T-helper 2 cell treated with Interferon-gamma antibody and Interleukin-4, amounts not matched to agents 5 μg/mL and 100 μg/mL, for 36 hours (primary cell): ENCODE measurements around the gene PPP1R1B.
A peak's percentile ranks its signal among the peaks of the same experiment; 100 is the strongest.

Experiments used
- DNase-seq: peaks from one replicate; pipeline ENCODE4 v3.0.0; 2021; ENCODE audit warnings: low spot score
- H3K27ac Mint-ChIP-seq: one replicate; pipeline ENCODE4 v1.8.0; 2021; ENCODE audit warnings: mild to moderate bottlenecking, mixed read lengths
- H3K27me3 Mint-ChIP-seq: one replicate; pipeline ENCODE4 v1.8.0; 2021; ENCODE audit warnings: low read depth, mixed read lengths
- H3K36me3 Mint-ChIP-seq: one replicate; pipeline ENCODE4 v1.8.0; 2021; ENCODE audit warnings: low read depth, mixed read lengths
- H3K4me1 Mint-ChIP-seq: one replicate; pipeline ENCODE4 v1.8.0; 2021; ENCODE audit warnings: low read depth, mixed read lengths
- H3K4me3 Mint-ChIP-seq: one replicate; pipeline ENCODE4 v1.8.0; 2022; ENCODE audit warnings: mild to moderate bottlenecking, moderate library complexity, mixed read lengths
- H3K9me3 Mint-ChIP-seq: one replicate; pipeline ENCODE4 v1.8.0; 2021; ENCODE audit warnings: mixed read lengths

PPP1R1B gene

DNA sequence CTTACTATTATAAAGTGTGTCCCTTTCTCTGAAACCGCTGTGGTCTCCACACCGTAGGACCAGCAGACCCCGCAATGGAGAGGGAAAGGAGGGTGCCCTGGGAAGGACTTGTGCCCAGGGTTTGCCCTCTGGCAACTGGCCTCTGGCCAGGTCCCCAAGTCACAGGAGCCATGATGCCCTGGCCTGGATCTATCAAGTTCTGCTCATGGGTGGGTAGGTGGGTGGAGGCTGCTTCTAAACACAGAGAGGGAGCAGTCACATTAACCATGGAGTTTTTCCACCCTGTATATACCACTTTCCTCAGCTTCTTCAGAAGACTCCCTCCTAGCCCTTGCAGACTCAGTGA is 9.7 kb upstream of the PPP1R1B start:
- Mint-ChIP-seq H3K9me3 (no peaks in the 10 kb centered on the region), H3K27me3 (peaks cover 54% of the 10 kb centered on the region), H3K4me1 (peaks cover 4% of the 10 kb centered on the region), H3K4me3 (peak overlapping the region; percentile 15), H3K36me3 (no peaks in the 10 kb centered on the region), H3K27ac (no peak overlapping the region)
- no peak for DNase-seq

DNA sequence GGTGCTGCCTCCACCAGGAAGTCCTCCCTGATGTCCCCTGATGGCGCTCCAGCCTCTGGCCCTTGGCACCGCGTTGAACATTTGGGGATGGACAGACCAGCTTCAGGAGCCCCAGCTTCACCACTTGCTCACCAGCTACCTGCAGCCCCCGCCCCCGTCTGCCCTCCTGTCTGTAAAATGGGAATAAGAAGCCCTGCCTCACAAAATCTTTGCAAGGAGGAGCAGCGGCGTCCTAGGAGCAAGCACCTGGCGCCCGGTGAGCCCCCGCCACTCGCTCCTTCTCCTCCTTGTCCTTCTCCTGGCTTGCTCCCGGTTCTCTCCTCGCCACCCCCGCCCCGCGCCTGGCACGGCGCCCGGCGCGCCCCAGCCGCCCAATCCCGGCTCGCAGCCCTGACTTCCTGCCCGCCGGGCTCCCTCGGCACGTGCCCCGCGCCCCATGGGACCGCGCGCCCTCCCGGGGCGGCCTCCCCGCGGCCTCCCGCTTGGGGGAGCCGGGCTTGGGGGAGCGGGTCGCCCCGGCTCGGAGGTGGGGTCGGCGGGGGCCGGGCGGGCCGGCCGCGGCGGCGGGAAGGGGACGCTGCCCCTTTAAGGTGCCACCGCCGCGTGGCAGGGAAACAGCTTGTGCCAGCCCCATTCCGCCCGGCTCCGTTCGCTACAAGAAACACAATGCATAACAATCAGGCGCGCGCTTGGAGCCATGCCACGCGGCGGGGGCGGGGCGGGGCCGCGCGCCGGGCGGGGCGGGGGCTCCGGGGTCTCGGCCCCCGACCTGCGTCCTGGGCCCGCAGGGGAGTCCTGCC is 9.1 kb upstream of the PPP1R1B start:
- peaks cover 54% of the 10 kb centered on the region for H3K27me3 Mint-ChIP-seq
- no peak overlapping the region for H3K27ac Mint-ChIP-seq

DNA sequence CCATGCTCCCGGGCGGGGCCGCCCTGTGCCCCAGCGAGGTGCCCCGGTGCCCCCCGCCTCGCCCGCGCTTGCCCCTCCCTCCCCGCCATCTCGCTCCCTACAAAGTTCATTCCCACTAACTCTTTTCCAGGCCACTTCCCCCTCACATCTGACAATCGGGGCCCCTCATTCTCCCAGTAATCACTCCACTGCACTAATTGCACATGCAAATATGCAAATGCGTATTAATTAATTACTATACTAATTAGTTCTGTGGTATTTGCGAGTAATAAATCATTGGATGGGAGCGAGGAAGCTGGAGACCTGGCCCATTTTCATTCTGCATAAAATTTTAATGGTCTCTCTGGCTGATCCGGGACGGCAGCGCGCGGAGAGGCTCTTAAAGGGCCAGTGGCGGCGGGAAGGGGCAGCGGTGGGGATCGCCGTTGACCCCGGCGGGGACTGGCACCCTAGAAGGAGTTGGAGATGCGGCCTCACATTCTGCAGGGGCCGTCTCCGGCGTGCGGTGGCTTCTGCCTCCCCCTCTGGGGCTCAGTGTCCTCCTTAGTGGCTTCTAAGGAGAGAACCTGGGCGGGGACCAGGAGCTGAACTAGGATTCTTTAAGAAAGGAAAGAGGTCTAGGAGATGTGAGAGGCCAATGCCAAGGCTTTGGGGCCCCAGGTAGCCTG is 8.4 kb upstream of the PPP1R1B start:
- H3K9me3 Mint-ChIP-seq = no peaks in the 10 kb centered on the region
- H3K4me1 Mint-ChIP-seq = peaks cover 10% of the 10 kb centered on the region
- peaks cover 55% of the 10 kb centered on the region for H3K27me3 Mint-ChIP-seq
- no peaks in the 10 kb centered on the region for H3K36me3 Mint-ChIP-seq
- peak overlapping the region; percentile 73 for H3K4me3 Mint-ChIP-seq
- no peak overlapping the region for H3K27ac Mint-ChIP-seq
- no peak for DNase-seq

More for the DNA sequence above, 9.1 kb upstream of the PPP1R1B start:
- peak; percentile 30 for DNase-seq
- Mint-ChIP-seq H3K4me3 (peak overlapping the region; percentile 73), H3K4me1 (peaks cover 8% of the 10 kb centered on the region), H3K36me3 (no peaks in the 10 kb centered on the region), H3K9me3 (no peaks in the 10 kb centered on the region)

DNA sequence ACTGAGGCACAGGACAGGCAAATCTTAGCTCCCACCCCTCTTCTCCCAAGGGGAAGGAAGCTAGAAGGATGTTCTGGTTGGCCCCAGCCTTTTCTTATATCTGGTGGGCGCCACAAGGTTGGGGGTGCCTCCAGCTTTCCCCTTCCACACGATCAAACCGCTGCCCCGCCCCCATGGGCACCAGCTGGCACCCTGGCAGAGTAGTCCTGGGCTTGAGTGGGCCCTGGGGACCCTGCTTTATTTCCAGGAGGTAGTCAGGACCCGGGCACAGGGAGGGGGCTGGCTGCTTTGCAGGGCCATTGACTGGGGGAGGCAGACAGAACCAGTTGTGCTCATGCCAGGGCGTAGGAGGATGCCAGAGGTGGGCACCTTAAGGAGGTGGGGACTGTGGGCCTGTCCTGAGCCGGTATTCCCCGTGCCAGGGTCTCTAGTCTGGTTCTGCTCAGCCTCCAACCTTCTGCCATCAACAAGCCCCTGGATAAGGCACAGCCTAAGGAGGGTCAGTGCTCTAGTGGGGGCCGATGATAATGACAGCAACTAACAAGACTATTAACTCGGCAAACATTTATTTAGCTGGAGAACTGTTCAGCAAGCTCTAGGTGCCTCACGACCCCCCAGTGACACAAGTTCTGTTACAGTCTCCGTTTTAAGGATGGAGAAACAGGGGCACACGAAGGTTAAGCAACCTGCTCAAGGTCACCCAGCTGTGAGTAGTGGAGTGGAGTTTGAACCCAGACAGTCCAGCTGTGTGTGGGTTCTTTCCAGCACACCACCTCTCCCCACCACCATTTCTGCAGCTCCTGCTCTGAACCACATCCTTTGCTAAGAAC is 7.6 kb upstream of the PPP1R1B start:
- Mint-ChIP-seq H3K36me3 (no peaks in the 10 kb centered on the region), H3K9me3 (no peaks in the 10 kb centered on the region), H3K4me3 (no peak overlapping the region), H3K27me3 (peaks cover 60% of the 10 kb centered on the region), H3K27ac (no peak overlapping the region), H3K4me1 (peaks cover 12% of the 10 kb centered on the region)
- no peak for DNase-seq

DNA sequence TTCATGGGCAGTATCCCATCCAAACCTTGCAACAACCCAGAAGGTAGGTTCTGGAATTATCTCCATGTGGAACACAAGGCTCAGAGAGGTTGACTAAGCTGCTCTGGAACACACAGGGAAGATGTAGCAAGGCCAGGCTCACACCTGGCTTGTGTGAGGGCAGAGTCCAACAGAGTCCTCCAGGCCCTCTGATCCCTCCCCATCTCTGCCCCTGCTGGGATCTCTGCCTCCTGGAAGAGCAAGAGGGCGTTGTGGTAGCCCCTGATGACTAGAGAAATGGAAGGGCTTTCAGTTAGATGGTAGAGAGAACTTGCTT is 7.0 kb upstream of the PPP1R1B start:
- H3K4me3 Mint-ChIP-seq = no peak overlapping the region
- peaks cover 59% of the 10 kb centered on the region for H3K27me3 Mint-ChIP-seq

DNA sequence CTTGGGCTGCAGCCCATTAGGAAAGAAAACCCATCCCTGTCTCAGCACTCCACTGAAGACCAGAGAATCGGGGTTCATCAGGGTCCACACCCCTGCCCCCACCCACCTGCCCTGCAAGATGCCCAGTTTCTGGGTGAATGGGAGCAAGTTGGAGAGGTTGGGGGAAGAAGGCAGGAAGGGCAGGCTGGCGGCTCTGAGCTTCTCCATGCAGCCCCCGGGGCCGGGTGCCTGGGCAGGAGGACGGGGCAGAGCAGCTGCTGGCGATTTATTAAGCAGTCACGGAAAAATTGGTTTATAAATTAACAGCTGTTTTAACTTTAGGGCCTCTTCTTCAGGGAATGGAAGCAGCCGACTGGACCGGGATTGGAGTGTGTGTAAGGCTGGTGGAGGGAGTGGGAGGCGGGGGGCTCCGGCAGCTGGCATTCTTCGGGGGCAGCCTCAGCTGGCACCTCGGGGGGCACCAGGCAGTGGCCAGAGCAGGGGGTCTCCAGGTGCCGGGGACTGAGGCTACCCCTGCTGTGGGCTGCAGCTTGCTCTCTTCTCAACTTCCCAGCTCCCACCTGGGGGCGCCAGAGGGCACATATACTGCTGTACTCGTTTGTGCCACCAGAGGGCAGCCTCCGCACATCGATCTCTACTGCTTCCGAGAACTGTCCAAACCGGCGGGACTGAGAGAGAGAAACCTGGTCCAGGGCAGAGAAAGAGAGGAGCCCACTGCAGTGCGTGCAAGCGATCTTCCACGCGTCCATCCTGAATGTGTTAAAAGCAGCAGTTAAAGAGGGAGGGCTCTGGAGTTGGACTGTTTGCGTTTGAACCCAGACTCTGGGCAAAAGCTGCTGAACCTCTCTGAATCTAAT is 5.0 kb upstream of the PPP1R1B start:
- peak overlapping the region; percentile 46 for H3K27ac Mint-ChIP-seq
- H3K9me3 Mint-ChIP-seq = no peaks in the 10 kb centered on the region
- H3K4me1 Mint-ChIP-seq = peaks cover 12% of the 10 kb centered on the region
- DNase-seq = peak; percentile 83
- H3K36me3 Mint-ChIP-seq = no peaks in the 10 kb centered on the region
- peak overlapping the region; percentile 77 for H3K4me3 Mint-ChIP-seq
- H3K27me3 Mint-ChIP-seq = peaks cover 60% of the 10 kb centered on the region

More for the DNA sequence above, 7.0 kb upstream of the PPP1R1B start:
- no peaks in the 10 kb centered on the region for H3K9me3 Mint-ChIP-seq
- H3K27ac Mint-ChIP-seq = no peak overlapping the region
- H3K4me1 Mint-ChIP-seq = peaks cover 12% of the 10 kb centered on the region
- DNase-seq = no peak
- H3K36me3 Mint-ChIP-seq = no peaks in the 10 kb centered on the region

DNA sequence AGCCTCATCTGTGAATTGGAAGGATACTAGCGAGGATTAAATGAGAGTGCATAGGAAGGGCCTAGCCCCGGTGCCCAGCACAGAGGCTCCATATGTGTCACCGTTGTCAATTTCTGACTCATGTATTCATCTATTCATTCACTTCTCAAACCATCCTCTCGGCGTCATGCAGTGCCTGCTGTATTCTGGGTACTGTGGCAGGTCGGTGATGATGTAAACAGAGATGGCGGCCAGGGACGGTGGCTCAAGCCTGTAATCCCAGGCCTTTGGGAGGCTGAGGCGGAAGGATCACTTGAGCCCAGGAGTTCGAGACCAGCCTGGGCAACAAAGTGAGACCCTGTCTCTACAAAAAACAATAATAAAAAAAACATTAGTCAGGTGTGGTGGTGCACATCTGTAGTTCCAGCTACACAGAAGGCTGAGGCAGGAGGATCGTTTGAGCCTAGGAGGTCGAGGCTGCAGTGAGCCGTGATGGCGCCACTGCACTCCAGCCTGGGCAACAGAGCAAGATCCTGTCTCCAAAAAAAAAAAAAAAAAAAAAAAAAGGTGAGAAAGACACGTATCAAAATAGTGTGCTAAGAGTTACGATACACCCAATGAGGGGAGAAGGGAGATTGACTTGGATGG is 4.3 kb upstream of the PPP1R1B start:
- peak overlapping the region; percentile 77 for H3K4me3 Mint-ChIP-seq
- H3K36me3 Mint-ChIP-seq = no peaks in the 10 kb centered on the region
- peaks cover 55% of the 10 kb centered on the region for H3K27me3 Mint-ChIP-seq
- peak overlapping the region; percentile 46 for H3K27ac Mint-ChIP-seq
- no peaks in the 10 kb centered on the region for H3K9me3 Mint-ChIP-seq
- DNase-seq = peak; percentile 40
- peaks cover 12% of the 10 kb centered on the region for H3K4me1 Mint-ChIP-seq

DNA sequence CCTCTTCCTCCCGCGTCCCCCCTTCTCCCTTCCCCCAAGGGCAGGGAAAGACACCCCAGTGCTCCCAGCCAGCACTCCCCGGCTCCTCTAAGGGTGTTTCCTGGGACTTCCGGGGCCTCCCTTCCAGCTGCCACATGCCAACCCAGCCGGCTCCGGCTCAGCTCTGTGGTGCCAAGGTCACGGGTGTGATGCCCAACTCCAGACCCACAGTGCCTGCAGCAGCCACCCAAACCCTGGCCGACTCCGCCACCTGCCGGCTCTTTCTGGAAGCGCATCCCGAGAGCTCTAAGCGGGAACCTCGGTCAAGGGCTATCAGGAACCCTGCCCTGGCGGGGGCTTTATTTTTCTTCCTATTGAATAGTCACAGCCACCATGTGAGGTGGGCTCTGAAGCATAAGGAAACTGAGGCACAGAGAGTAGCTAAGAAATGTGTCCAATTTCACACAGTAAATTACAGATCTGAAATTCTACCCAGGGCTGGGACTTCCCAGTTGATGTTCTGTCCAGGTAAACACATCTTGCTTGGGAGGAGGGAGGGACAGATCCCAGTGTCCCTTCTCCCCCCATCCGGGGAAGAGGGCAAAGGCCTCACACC is 3.3 kb upstream of the PPP1R1B start:
- H3K36me3 Mint-ChIP-seq = no peaks in the 10 kb centered on the region
- H3K27me3 Mint-ChIP-seq = peaks cover 59% of the 10 kb centered on the region
- H3K27ac Mint-ChIP-seq = no peak overlapping the region

DNA sequence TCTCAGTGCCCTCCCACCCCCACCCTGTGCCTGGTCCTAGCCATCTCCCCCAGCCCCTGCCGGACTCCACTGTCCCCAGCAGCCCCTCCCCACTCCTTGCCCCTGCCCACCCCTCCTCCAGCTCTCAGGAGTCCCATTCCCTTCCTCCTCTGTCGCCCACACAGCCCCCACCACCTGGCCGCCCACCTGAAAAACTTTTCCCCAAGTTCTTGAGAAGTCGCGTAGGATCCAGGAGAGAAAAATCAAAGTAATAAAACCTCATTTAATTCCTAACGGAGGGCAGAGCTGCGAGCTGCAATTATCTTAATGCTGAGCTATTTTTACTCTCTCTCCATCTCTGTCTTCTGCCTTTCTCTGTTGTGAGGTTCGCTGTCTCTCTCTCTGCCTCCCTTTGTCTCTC is 2.4 kb upstream of the PPP1R1B start:
- no peaks in the 10 kb centered on the region for H3K36me3 Mint-ChIP-seq

More for the DNA sequence above, 3.3 kb upstream of the PPP1R1B start:
- peak; percentile 76 for DNase-seq
- Mint-ChIP-seq H3K9me3 (no peaks in the 10 kb centered on the region), H3K4me1 (peaks cover 12% of the 10 kb centered on the region), H3K4me3 (no peak overlapping the region)

DNA sequence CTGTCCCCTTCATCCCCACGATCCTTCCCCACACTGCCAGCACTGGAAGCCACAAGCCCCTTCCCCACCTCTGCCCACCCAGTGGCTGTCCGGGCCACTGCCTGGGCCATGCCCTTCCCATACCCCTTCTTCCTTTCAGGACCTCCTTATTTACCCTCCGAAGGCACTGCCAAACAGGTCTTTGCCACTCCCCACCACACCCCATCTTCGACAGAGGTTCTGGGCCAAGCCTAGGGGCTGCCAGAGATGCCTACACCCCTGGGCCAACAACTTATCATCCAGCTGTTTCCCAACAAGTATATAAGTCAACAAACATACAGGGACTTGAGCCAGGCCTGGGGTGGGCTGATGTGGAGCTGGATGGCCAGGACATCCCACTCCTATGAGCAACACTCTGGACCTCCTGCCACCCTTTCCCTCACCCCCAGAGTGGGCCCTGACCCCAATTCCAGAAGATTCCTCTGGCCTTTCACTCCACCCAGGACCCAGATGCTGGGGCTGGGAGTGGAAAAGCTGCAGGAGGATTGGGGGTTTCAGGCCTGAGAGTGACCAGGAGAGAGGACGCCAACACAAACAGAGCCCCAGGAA is 1.5 kb upstream of the PPP1R1B start:
- Mint-ChIP-seq H3K36me3 (no peaks in the 10 kb centered on the region), H3K27me3 (peaks cover 54% of the 10 kb centered on the region), H3K27ac (no peak overlapping the region), H3K4me1 (peaks cover 12% of the 10 kb centered on the region), H3K9me3 (no peaks in the 10 kb centered on the region), H3K4me3 (no peak overlapping the region)
- no peak for DNase-seq

More for the DNA sequence above, 2.4 kb upstream of the PPP1R1B start:
- DNase-seq = no peak
- H3K4me1 Mint-ChIP-seq = peaks cover 12% of the 10 kb centered on the region
- H3K27ac Mint-ChIP-seq = no peak overlapping the region
- no peaks in the 10 kb centered on the region for H3K9me3 Mint-ChIP-seq
- H3K27me3 Mint-ChIP-seq = peaks cover 59% of the 10 kb centered on the region
- H3K4me3 Mint-ChIP-seq = no peak overlapping the region

DNA sequence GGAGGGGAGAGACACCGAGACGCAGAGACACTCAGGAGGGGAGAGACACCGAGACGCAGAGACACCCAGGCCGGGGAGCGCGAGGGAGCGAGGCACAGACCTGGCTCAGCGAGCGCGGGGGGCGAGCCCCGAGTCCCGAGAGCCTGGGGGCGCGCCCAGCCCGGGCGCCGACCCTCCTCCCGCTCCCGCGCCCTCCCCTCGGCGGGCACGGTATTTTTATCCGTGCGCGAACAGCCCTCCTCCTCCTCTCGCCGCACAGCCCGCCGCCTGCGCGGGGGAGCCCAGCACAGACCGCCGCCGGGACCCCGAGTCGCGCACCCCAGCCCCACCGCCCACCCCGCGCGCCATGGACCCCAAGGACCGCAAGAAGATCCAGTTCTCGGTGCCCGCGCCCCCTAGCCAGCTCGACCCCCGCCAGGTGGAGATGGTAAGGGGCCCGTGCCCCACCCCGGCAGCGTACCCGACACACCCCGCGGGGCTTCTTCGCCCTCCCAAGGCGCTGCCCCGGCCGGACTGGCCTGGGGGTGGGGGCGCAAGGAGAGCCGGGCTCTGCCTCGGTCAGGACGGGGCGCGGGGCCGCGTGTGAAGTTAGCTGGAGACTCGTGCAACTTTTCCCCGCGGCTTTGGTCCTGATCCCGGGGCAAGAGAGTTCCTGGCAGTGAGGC is 427 bp downstream of the PPP1R1B start:
- H3K27me3 Mint-ChIP-seq = peaks cover 63% of the 10 kb centered on the region
- no peaks in the 10 kb centered on the region for H3K36me3 Mint-ChIP-seq
- H3K4me3 Mint-ChIP-seq = no peak overlapping the region
- DNase-seq = no peak
- H3K4me1 Mint-ChIP-seq = peaks cover 13% of the 10 kb centered on the region
- H3K9me3 Mint-ChIP-seq = no peaks in the 10 kb centered on the region
- no peak overlapping the region for H3K27ac Mint-ChIP-seq
